SK-N-MC (cell line): ENCODE data around the gene KCNQ1.

Source experiments
- DNase-seq: peaks from one replicate; pipeline ENCODE4 v3.0.0-alpha.2; 2011; ENCODE audit warnings: low read depth, low spot score
- H3K27ac ChIP-seq: fragments of 200-600 bp; sonication (generic); 2 replicates; pipeline ENCODE4 v1.5.1; 2016; ENCODE audit warnings: mixed run types
- H3K36me3 ChIP-seq: fragments of 200-600 bp; sonication (generic); 2 replicates; pipeline ENCODE4 v1.6.1; 2017; ENCODE audit warnings: antibody characterized with exemption, low read length, mixed read lengths; ENCODE audit not compliant: insufficient read depth
- H3K4me3 ChIP-seq: fragments of 200-600 bp; sonication (generic); 2 replicates; pipeline ENCODE4 v1.5.1; 2016
- H3K9ac ChIP-seq: fragments of 200-600 bp; sonication (generic); 2 replicates; pipeline ENCODE4 v1.8.0; 2017; ENCODE audit warnings: mixed run types, mixed read lengths; ENCODE audit not compliant: insufficient read length
- H3K9me3 ChIP-seq: fragments of 200-600 bp; sonication (generic); 2 replicates; pipeline ENCODE4 v1.6.1; 2017; ENCODE audit warnings: low read depth, mild to moderate bottlenecking, antibody characterized with exemption, low read length, moderate library complexity, mixed read lengths
- EZH2 ChIP-seq: fragments of 200-600 bp; sonication (generic); IDR thresholded peaks from one replicate; pipeline ENCODE4 v1.6.1; 2017; ENCODE audit warnings: antibody characterized with exemption
- FOXP2 ChIP-seq: optimal IDR thresholded peaks from 2 replicates; pipeline ENCODE3; 2011; ENCODE audit warnings: mild to moderate bottlenecking, moderate library complexity; ENCODE audit not compliant: insufficient read depth; ENCODE audit errors: extremely low read length, control extremely low read depth
- POLR2AphosphoS5 ChIP-seq: IDR thresholded peaks from 2 replicates; pipeline ENCODE4 v1.6.1; 2012; ENCODE audit warnings: mild to moderate bottlenecking, low read depth, low read length, borderline replicate concordance

KCNQ1 gene

DNA sequence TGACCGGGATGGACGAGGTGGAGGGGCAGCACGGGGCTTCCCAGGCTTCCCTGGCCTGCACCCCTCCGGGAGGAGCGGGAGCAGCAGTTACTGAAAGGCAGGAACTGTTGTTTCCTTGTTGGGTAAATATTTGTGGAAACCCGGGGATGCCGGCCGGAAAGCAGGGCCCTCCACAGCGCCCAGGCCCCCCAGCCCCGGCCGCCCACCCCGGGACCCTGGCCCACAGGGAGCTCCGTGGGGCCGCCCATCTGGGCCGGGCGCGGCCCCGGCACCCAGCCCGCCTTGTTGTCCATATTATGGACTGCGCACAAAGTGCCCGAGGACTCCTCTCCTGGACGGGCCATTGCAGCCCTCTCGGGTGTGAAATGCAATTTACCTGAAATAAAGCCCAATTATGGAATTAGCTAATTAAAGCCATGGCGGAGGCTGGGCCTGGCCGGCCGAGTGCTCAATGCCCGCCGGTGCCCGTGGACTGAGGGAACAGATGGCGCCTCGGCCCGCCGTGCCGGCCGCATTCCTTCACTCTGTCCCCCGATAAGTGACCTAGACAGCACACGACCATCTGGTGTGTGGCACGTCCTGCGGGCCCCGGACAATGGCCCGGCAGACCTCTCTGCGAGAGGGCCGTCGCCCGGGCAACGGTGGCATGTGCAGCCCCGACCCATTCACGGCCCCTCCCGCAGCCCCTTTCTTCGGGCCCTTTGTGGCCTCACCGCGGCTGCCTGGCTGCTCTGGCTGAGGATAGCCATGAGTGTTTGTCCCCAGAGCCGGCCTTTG, 405.4 kb downstream of the KCNQ1 start:
- H3K27ac ChIP-seq = no peak overlapping the region
- H3K9ac ChIP-seq = no peak overlapping the region
- H3K4me3 ChIP-seq = no peak overlapping the region
- H3K36me3 ChIP-seq = no peaks in the 10 kb centered on the region
- TF ChIP-seq FOXP2 (no peak), EZH2 (no peak), POLR2AphosphoS5 (no peak)
- DNase-seq = no peak
- no peaks in the 10 kb centered on the region for H3K9me3 ChIP-seq

GRCh38 chr11:2853401-2853800, 408.6 kb downstream of the KCNQ1 start:
- Histone ChIP-seq H3K9me3 (no peaks in the 10 kb centered on the region), H3K9ac (no peak overlapping the region), H3K27ac (no peak overlapping the region), H3K4me3 (no peak overlapping the region), H3K36me3 (no peaks in the 10 kb centered on the region)
- DNase-seq = no peak
- TF ChIP-seq POLR2AphosphoS5 (no peak), EZH2 (no peak), FOXP2 (no peak)

DNA sequence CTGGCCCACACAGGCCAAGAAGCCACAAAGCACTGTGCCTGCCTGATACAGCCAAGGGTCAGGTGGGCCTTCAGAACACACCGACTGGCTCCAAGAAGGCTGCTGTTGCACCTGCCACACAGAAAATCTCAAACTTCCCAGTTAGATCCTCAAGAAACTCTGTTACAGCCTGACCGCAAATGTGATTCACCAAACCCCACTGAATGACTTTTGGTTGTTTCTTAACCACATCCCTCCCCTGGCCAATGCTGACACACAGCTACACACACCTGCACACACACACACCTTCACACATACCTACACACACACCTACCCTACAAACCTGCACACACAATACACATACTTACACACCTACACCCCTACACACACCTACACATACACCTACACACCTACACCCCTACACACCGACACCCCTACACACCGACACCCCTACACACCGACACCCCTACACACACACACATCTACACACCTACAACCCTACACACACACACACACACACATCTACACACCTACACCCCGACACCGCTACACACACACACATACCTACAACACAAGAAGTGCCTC, 409.3 kb downstream of the KCNQ1 start:
- Histone ChIP-seq H3K9ac (no peak overlapping the region), H3K9me3 (no peaks in the 10 kb centered on the region), H3K36me3 (no peaks in the 10 kb centered on the region), H3K4me3 (no peak overlapping the region), H3K27ac (no peak overlapping the region)
- TF ChIP-seq POLR2AphosphoS5 = no peak
- no peak for TF ChIP-seq EZH2
- TF ChIP-seq FOXP2 = no peak
- DNase-seq = no peak

DNA sequence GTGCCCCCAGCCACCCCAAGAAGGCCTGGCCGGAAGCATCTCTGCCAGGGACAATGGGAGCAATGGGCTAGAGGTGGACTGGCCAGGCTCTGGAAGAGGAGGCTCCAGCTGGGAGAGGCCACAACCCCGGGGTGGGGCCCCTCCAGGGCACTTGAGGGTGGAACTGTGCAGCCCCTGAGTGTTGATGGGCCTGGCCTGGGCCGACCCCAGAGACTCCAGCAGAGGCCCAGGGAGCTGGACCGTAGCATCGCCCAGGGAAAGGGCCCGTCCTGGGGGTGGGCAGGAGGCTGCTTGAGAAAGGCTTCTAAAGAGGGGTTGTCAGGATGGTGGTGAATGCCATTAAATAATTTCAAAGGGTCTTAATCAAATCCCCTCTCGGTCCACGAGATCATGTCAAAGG, 410.4 kb downstream of the KCNQ1 start:
- H3K36me3 ChIP-seq = no peaks in the 10 kb centered on the region
- no peak for DNase-seq
- no peaks in the 10 kb centered on the region for H3K9me3 ChIP-seq
- no peak overlapping the region for H3K4me3 ChIP-seq
- TF ChIP-seq FOXP2 (no peak), EZH2 (no peak), POLR2AphosphoS5 (no peak)
- no peak overlapping the region for H3K9ac ChIP-seq
- no peak overlapping the region for H3K27ac ChIP-seq

GRCh38 chr11:2857276-2857675, 412.5 kb downstream of the KCNQ1 start:
- Histone ChIP-seq H3K4me3 (no peak overlapping the region), H3K36me3 (no peaks in the 10 kb centered on the region), H3K9ac (no peak overlapping the region), H3K9me3 (no peaks in the 10 kb centered on the region), H3K27ac (no peak overlapping the region)
- DNase-seq = no peak
- TF ChIP-seq POLR2AphosphoS5 = no peak
- TF ChIP-seq EZH2 = no peak
- no peak for TF ChIP-seq FOXP2

GRCh38 chr11:2857918-2858317, 413.1 kb downstream of the KCNQ1 start:
- no peak for DNase-seq
- Histone ChIP-seq H3K9me3 (no peaks in the 10 kb centered on the region), H3K36me3 (no peaks in the 10 kb centered on the region), H3K27ac (no peak overlapping the region), H3K9ac (no peak overlapping the region), H3K4me3 (no peak overlapping the region)
- no peak for TF ChIP-seq EZH2
- no peak for TF ChIP-seq POLR2AphosphoS5
- TF ChIP-seq FOXP2 = no peak

GRCh38 chr11:2858995-2859698, 414.3 kb downstream of the KCNQ1 start:
- Histone ChIP-seq H3K9ac (no peak overlapping the region), H3K27ac (no peak overlapping the region), H3K4me3 (no peak overlapping the region), H3K9me3 (no peaks in the 10 kb centered on the region), H3K36me3 (no peaks in the 10 kb centered on the region)
- DNase-seq = no peak
- TF ChIP-seq EZH2 = no peak
- TF ChIP-seq FOXP2 = no peak
- TF ChIP-seq POLR2AphosphoS5 = no peak

DNA sequence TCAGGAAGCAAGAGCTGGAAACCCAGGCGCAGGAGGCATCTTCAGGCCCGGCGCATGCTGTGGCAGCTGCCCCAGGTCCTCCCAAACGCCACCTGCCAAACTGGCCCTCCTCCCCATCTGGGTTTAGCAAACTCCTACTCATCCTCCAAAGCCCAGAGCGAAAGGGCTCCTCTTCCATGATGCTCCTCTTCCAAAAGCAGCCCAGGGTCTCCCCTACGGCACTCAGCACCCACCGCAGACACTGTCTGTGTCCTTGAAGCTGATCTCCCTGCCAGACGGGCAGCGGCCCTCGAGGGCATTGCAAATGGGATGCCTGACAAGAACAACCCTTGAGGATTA, 414.9 kb downstream of the KCNQ1 start:
- Histone ChIP-seq H3K9me3 (no peaks in the 10 kb centered on the region), H3K9ac (no peak overlapping the region), H3K36me3 (no peaks in the 10 kb centered on the region), H3K4me3 (no peak overlapping the region), H3K27ac (no peak overlapping the region)
- TF ChIP-seq POLR2AphosphoS5 (no peak), EZH2 (no peak), FOXP2 (no peak)
- DNase-seq = no peak
